Neural cell (in vitro differentiated cells): ENCODE measurements around the gene COBL. TPM values are rescaled to one million over a fixed set of nuclear protein-coding genes. Genes with fewer than 3 reads are reported as not detected.

Experiments used
- H2AFZ ChIP-seq: fragments of 200-600, 300-800 bp; sonication (generic), shearing (Covaris generic); 2 replicates; pipeline ENCODE4 v1.6.0; 2014; ENCODE audit warnings: low read depth, mild to moderate bottlenecking, antibody characterized with exemption, low read length, moderate library complexity
- H3F3A ChIP-seq: fragments of 200-600 bp; shearing (Covaris generic); 2 replicates; pipeline ENCODE4 v1.6.1; 2016; ENCODE audit warnings: mild to moderate bottlenecking, moderate library complexity, mixed read lengths, antibody characterized with exemption, low read length; ENCODE audit not compliant: insufficient read depth, poor library complexity, severe bottlenecking
- H3K27ac ChIP-seq: fragments of 200-600, 300-800 bp; sonication (generic), shearing (Covaris generic); 2 replicates; pipeline ENCODE4 v1.5.1; 2014; ENCODE audit warnings: mild to moderate bottlenecking, low read length, moderate library complexity
- H3K27me3 ChIP-seq: fragments of 300-800, 200-600 bp; sonication (generic), shearing (Covaris generic); 2 replicates; pipeline ENCODE4 v1.6.0; 2014; ENCODE audit warnings: mild to moderate bottlenecking, low read depth, low read length, moderate library complexity; ENCODE audit not compliant: insufficient read depth
- H3K36me3 ChIP-seq: fragments of 300-800, 200-600 bp; sonication (generic), shearing (Covaris generic); 2 replicates; pipeline ENCODE4 v1.5.1; 2014; ENCODE audit warnings: mild to moderate bottlenecking, antibody characterized with exemption, low read length, moderate library complexity; ENCODE audit not compliant: insufficient read depth
- H3K4me2 ChIP-seq: fragments of 300-800, 200-600 bp; sonication (generic), shearing (Covaris generic); 2 replicates; pipeline ENCODE4 v1.6.0; 2014; ENCODE audit warnings: mild to moderate bottlenecking, low read length
- H3K4me3 ChIP-seq: fragments of 300-800, 200-600 bp; sonication (generic), shearing (Covaris generic); 2 replicates; pipeline ENCODE4 v1.5.1; 2014; ENCODE audit warnings: mild to moderate bottlenecking, low read length, moderate library complexity
- H3K79me2 ChIP-seq: fragments of 200-600 bp; shearing (Covaris generic); replicated peaks from 2 replicates; pipeline ENCODE4 v1.6.0; 2014; ENCODE audit warnings: mild to moderate bottlenecking, low read length, moderate library complexity; ENCODE audit not compliant: insufficient read depth
- H3K9ac ChIP-seq: fragments of 300-800, 200-600 bp; sonication (generic), shearing (Covaris generic); 2 replicates; pipeline ENCODE4 v1.6.1; 2016; ENCODE audit warnings: mild to moderate bottlenecking, low read length, mixed read lengths
- H3K9me2 ChIP-seq: fragments of 200-600 bp; shearing (Covaris generic); 2 replicates; pipeline ENCODE4 v1.6.1; 2016; ENCODE audit warnings: mild to moderate bottlenecking, low read length, mixed read lengths; ENCODE audit not compliant: insufficient read depth
- H3K9me3 ChIP-seq: fragments of 200-600, 300-800 bp; sonication (generic), shearing (Covaris generic); 2 replicates; pipeline ENCODE4 v1.6.1; 2016; ENCODE audit warnings: mild to moderate bottlenecking, mixed run types, low read length, moderate library complexity, mixed read lengths
- H4K20me1 ChIP-seq: fragments of 200-600 bp; shearing (Covaris generic); 2 replicates; pipeline ENCODE4 v1.6.1; 2016; ENCODE audit warnings: mild to moderate bottlenecking, mixed run types; ENCODE audit not compliant: insufficient read depth
- EP300 ChIP-seq: fragments of 450-650 bp; conservative IDR thresholded peaks from 2 replicates; pipeline ENCODE4 v1.6.1; 2014; ENCODE audit warnings: antibody characterized with exemption, mild to moderate bottlenecking, moderate library complexity; ENCODE audit not compliant: poor library complexity, severe bottlenecking
- EZH2 ChIP-seq: fragments of 200-600, 300-800 bp; shearing (Covaris generic), sonication (generic); IDR thresholded peaks from 2 replicates; pipeline ENCODE4 v1.6.1; 2014; ENCODE audit warnings: antibody characterized with exemption, low read length, borderline replicate concordance, mild to moderate bottlenecking; ENCODE audit not compliant: insufficient read depth, poor library complexity, severe bottlenecking
- MXI1 ChIP-seq: fragments of 450-650 bp; conservative IDR thresholded peaks from 2 replicates; pipeline ENCODE4 v1.6.1; 2014; ENCODE audit warnings: antibody characterized with exemption, mild to moderate bottlenecking; ENCODE audit not compliant: poor library complexity, severe bottlenecking
- POLR2AphosphoS5 ChIP-seq: IDR thresholded peaks from 2 replicates; pipeline ENCODE4 v1.6.1; 2012
- RAD21 ChIP-seq: fragments of 450-650 bp; conservative IDR thresholded peaks from 2 replicates; pipeline ENCODE4 v1.6.1; 2014; ENCODE audit warnings: antibody characterized with exemption, mild to moderate bottlenecking, moderate library complexity
- REST ChIP-seq: IDR thresholded peaks from 2 replicates; pipeline ENCODE4 v1.6.1; 2012; ENCODE audit warnings: borderline replicate concordance
- SMC3 ChIP-seq: fragments of 450-650 bp; conservative IDR thresholded peaks from 2 replicates; pipeline ENCODE4 v1.6.1; 2014; ENCODE audit warnings: antibody characterized with exemption, mild to moderate bottlenecking, moderate library complexity; ENCODE audit not compliant: poor library complexity
- TAF1 ChIP-seq: IDR thresholded peaks from 2 replicates; pipeline ENCODE4 v1.6.1; 2012; ENCODE audit warnings: low read depth
- polyA plus RNA-seq: library from polyadenylated mRNA; depleted of rRNA; stranded (reverse); fragments of >200 nt; gene quantifications from 2 replicates; pipeline ENCODE4 v1.2.3, GENCODE V29; 2014
- TF ChIP-seq, protein P1 (sequence below): fragments of 450-650 bp; IDR thresholded peaks from 2 replicates; pipeline ENCODE4 v1.5.1; 2014; ENCODE audit warnings: antibody characterized with exemption, mild to moderate bottlenecking, moderate library complexity; ENCODE audit not compliant: poor library complexity, severe bottlenecking

The COBL gene
- polyA plus RNA-seq, 1 donor from 2014 or later, result 0.12 TPM

DNA sequence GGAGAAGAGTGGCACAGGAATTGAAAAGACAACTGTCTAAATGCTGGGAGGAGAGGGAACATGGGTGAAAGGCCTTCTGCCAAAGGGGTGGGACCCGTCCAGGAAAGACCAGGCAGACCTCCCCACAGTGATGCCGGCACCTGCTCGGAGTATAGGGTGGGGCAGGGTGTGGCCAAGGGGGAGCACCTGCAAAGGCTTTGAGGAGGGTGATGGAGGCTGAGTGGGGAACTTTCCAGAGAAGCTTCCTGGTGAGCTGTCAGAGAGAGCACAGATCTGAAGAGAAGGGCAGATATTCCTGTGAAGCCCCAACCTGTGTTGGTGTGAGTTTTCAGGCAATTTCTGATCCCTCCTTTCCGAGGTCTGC, 270.5 kb downstream of the COBL start:
- H3F3A ChIP-seq, result no peaks in the 10 kb centered on the region
- no peaks in the 10 kb centered on the region for H3K9me2 ChIP-seq
- H4K20me1 ChIP-seq, result no peaks in the 10 kb centered on the region
- TF ChIP-seq TAF1 (no peak), SMC3 (no peak), EP300 (no peak), MXI1 (no peak), EZH2 (no peak), POLR2AphosphoS5 (no peak), REST (no peak), RAD21 (no peak)
- TF ChIP-seq, protein P1, sequence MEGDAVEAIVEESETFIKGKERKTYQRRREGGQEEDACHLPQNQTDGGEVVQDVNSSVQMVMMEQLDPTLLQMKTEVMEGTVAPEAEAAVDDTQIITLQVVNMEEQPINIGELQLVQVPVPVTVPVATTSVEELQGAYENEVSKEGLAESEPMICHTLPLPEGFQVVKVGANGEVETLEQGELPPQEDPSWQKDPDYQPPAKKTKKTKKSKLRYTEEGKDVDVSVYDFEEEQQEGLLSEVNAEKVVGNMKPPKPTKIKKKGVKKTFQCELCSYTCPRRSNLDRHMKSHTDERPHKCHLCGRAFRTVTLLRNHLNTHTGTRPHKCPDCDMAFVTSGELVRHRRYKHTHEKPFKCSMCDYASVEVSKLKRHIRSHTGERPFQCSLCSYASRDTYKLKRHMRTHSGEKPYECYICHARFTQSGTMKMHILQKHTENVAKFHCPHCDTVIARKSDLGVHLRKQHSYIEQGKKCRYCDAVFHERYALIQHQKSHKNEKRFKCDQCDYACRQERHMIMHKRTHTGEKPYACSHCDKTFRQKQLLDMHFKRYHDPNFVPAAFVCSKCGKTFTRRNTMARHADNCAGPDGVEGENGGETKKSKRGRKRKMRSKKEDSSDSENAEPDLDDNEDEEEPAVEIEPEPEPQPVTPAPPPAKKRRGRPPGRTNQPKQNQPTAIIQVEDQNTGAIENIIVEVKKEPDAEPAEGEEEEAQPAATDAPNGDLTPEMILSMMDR, result no peak
- H3K79me2 ChIP-seq, result no peaks in the 10 kb centered on the region
- H3K27me3 ChIP-seq, result no peaks in the 10 kb centered on the region
- no peak overlapping the region for H3K9ac ChIP-seq
- H3K27ac ChIP-seq, result no peak overlapping the region
- H3K36me3 ChIP-seq, result no peaks in the 10 kb centered on the region
- H3K4me2 ChIP-seq, result no peak overlapping the region
- H3K9me3 ChIP-seq, result no peaks in the 10 kb centered on the region
- no peak overlapping the region for H2AFZ ChIP-seq
- no peak overlapping the region for H3K4me3 ChIP-seq

DNA sequence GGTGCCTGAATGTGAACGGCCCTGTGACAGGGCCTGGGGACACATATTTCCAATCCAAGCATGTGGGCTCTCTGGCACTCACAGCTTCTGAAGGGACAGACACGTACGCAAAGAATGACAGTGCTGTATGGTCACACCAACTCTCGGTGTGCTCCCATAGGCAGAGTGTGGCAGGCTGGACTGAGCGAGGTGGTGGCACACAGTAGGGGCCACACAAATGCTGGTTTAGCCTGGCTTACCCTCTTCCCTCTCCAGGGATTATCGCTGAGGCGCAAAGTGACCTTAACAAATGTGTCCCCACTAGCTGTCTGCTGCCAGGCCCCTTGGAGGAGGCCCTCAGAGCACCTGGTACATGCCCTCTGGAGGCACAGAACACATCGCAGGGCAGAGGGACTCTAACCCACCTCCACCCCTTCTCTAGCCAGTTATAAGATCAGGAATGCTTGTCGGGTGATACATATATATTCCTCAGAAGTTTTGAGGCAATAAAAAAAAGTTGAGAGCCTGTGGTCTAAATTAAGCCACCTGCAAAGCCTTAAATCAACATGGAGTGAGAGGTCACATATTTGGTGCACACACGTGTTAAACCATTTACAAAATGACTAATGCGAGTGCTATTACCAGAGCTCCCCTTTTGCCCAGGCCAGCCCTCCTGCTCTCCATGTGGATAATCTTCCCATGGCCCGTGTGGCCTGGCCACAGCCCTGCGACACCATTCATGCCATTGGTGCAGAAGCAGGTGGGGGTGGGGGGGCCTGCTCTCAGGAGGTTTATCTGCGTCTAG, 271.1 kb downstream of the COBL start:
- H3K9ac ChIP-seq, result no peak overlapping the region

More for the DNA sequence above, 271.1 kb downstream of the COBL start:
- H3K36me3 ChIP-seq, result no peaks in the 10 kb centered on the region
- no peak overlapping the region for H3K4me2 ChIP-seq
- H4K20me1 ChIP-seq, result no peaks in the 10 kb centered on the region
- no peak overlapping the region for H2AFZ ChIP-seq
- H3K27me3 ChIP-seq, result no peaks in the 10 kb centered on the region
- TF ChIP-seq EZH2 (no peak), REST (no peak), POLR2AphosphoS5 (no peak)
- TF ChIP-seq, protein P1, result no peak
- no peaks in the 10 kb centered on the region for H3K9me2 ChIP-seq
- no peak overlapping the region for H3K27ac ChIP-seq
- no peaks in the 10 kb centered on the region for H3F3A ChIP-seq
- H3K9me3 ChIP-seq, result no peaks in the 10 kb centered on the region
- H3K4me3 ChIP-seq, result no peak overlapping the region
- no peaks in the 10 kb centered on the region for H3K79me2 ChIP-seq
